Keratinocyte (primary cell): ENCODE data around the gene CLPTM1L.

Experiments used
- EZH2 ChIP-seq: IDR thresholded peaks from one replicate; pipeline ENCODE4 v1.6.1; 2012; ENCODE audit warnings: inconsistent platforms, mild to moderate bottlenecking, low read length, moderate library complexity
- TF ChIP-seq, protein P1 (sequence below), 3 experiments: IDR thresholded peaks in 1 of 3; conservative IDR thresholded peaks in 1 of 3; optimal IDR thresholded peaks in 1 of 3; 2 replicates in 2 of 3; 3 replicates in 1 of 3; pipeline versions ENCODE3 to v1.5.1; 2011; ENCODE audit warnings: low read length in 3 of 3, mild to moderate bottlenecking in 3 of 3, moderate library complexity in 2 of 3, control low read depth in 1 of 3, inconsistent platforms in 1 of 3; ENCODE audit not compliant: insufficient read depth in 2 of 3; ENCODE audit errors: extremely low read depth in 1 of 3

- TF ChIP-seq, protein P1, sequence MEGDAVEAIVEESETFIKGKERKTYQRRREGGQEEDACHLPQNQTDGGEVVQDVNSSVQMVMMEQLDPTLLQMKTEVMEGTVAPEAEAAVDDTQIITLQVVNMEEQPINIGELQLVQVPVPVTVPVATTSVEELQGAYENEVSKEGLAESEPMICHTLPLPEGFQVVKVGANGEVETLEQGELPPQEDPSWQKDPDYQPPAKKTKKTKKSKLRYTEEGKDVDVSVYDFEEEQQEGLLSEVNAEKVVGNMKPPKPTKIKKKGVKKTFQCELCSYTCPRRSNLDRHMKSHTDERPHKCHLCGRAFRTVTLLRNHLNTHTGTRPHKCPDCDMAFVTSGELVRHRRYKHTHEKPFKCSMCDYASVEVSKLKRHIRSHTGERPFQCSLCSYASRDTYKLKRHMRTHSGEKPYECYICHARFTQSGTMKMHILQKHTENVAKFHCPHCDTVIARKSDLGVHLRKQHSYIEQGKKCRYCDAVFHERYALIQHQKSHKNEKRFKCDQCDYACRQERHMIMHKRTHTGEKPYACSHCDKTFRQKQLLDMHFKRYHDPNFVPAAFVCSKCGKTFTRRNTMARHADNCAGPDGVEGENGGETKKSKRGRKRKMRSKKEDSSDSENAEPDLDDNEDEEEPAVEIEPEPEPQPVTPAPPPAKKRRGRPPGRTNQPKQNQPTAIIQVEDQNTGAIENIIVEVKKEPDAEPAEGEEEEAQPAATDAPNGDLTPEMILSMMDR (optimal IDR thresholded peaks at IDR 0.05 in 1 of 3, IDR thresholded peaks at IDR 0.05 in 1 of 3, conservative IDR thresholded peaks at IDR 0.05 in 1 of 3; ENCODE audit: extremely low read depth in 1 of 3, insufficient read depth in 2 of 3, low read length in 3 of 3): no peak
- TF ChIP-seq EZH2: no peak
Observed at GRCh38 chr5:1304033-1304432, 40.9 kb downstream of the CLPTM1L start.
